Epithelial cell of esophagus (primary cell): Measurements from ENCODE around the gene SYK.

Experiments
- DNase-seq: peaks from one replicate; pipeline ENCODE4 v3.0.0; 2010; ENCODE audit warnings: low read depth
- H3K4me3 ChIP-seq: 2 replicates; pipeline ENCODE4 v1.5.1; 2011; ENCODE audit warnings: mild to moderate bottlenecking, low read length, control low read depth
- CTCF ChIP-seq: IDR thresholded peaks from 2 replicates; pipeline ENCODE4 v1.5.1; 2011; ENCODE audit warnings: low read depth, mild to moderate bottlenecking, low read length, control low read depth, inconsistent platforms; ENCODE audit not compliant: insufficient read depth; ENCODE audit errors: missing control alignments

The SYK gene

GRCh38 chr9:90825586-90825985 is 24.0 kb downstream of the SYK start:
- DNase-seq, result no peak
- no peak for TF ChIP-seq CTCF
- H3K4me3 ChIP-seq, result no peak overlapping the region

GRCh38 chr9:90826326-90827020 is 24.9 kb downstream of the SYK start:
- no peak for DNase-seq
- H3K4me3 ChIP-seq, result no peak overlapping the region

DNA sequence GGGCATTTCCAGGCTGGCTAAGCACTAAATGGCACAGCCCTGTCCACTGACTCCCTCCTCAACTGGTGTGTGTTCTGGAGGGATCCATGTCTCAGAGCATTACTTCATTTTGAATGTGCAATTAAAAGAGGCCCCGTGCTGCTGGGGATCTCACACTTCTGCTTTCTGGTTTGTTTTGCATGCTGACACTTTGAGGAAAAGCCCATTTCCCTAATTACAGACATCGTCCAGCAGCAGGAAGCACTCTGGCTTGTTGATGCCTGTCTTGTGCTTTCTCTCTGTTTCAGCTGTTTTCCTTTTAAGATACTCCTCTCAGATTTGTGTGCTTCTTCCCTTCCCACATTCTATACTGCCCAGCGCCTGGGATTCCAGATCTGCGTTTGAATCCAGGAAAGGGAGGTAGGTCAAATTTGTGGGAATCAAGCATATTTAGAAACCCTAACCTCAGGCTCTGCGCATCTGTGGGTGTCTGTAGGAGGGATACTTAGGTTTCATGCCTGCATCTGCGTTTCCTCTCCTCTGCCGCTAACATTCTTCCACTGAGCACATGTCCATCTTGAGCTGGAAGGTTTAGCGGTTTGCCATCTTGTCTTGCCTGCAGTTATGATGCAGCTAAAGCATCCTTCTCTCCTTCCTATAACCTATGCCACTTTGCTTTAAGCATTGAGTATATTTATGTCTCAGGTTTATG is 25.7 kb downstream of the SYK start:
- no peak for TF ChIP-seq CTCF
- H3K4me3 ChIP-seq, result no peak overlapping the region
- DNase-seq, result no peak

More at GRCh38 chr9:90826326-90827020, 24.9 kb downstream of the SYK start:
- TF ChIP-seq CTCF, result no peak

DNA sequence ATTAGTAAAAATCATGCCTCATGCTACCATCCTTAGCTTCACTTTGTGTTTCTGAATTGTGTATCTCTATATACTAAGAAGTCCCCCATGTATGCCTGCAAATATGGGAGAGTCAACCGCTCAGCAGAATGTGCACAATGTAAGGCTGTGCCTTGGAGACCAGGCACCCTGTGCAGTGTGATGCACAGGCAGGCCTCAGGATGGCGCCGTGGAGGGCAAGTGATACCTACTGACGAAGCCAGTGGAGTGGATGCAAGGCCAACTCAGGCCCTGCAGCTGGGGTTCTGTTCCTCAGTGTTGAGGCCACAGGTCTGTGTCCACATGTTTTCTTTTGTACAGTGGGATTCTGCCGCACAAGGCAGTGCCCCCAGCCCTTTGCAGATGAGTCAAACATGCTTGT is 28.4 kb downstream of the SYK start:
- TF ChIP-seq CTCF, result no peak
- H3K4me3 ChIP-seq, result no peak overlapping the region
- no peak for DNase-seq

- H3K4me3 ChIP-seq, result no peak overlapping the region
- no peak for TF ChIP-seq CTCF
- DNase-seq, result no peak
Observed at GRCh38 chr9:90830977-90831376, 29.4 kb downstream of the SYK start.

GRCh38 chr9:90832261-90832660 is 30.6 kb downstream of the SYK start:
- H3K4me3 ChIP-seq, result no peak overlapping the region
- TF ChIP-seq CTCF, result no peak
- DNase-seq, result no peak

DNA sequence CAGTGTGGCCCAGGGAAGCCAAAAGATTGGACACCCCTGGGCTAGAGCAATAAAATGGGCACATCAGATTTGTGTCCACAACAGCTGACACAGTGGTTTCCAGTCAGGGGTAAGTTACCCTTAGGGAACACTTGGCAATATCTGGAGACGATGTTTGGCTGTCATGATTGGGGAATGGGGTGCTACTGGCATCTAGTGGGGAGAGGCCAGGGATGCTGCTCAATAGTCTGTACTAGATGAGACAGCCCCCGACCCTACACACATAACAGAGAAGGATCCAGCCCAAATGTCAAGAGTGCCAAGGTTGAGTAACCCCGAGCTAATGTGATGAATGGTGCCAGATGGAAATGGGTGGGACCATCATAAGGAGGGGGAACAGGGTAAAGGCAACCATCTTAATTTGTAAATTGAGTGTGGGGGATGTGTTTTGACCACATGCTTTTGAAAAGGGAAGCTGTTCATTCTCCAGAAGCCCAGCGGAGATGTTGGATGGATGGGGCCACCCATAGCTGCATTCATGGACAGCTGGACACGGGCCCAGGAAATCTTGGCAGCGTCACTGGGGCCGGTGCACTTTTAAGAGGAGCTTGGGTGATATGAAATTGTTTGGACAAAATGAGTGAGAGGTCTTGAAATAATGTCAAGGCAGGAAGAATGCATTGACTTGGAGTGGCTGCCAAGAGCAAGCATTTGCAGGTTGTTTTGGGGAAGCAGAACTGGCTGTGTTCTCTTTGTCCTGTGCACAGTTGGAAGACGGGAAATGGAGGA is 33.4 kb downstream of the SYK start:
- H3K4me3 ChIP-seq, result no peak overlapping the region
- TF ChIP-seq CTCF, result no peak
- DNase-seq, result no peak
